ENCODE results near the gene CSNK2A3. TPM values are rescaled to one million over a fixed set of nuclear protein-coding genes. Genes with fewer than 3 reads are reported as not detected.

CSNK2A3 gene
- total RNA-seq, 1 donor from 2014 or later, result 17.4 TPM

- no peak overlapping the region for H3K27ac Mint-ChIP-seq (ENCODE audit: unreplicated experiment)
- no peak for DNase-seq
- no peak overlapping the region for H3K4me3 Mint-ChIP-seq (ENCODE audit: unreplicated experiment)
- H3K27me3 Mint-ChIP-seq (ENCODE audit: unreplicated experiment), result peaks cover 3% of the 10 kb centered on the region
- H3K36me3 Mint-ChIP-seq (ENCODE audit: unreplicated experiment), result peaks cover 14% of the 10 kb centered on the region
- H3K4me1 Mint-ChIP-seq (ENCODE audit: low read depth, unreplicated experiment), result no peaks in the 10 kb centered on the region
- TF ChIP-seq, protein P1, sequence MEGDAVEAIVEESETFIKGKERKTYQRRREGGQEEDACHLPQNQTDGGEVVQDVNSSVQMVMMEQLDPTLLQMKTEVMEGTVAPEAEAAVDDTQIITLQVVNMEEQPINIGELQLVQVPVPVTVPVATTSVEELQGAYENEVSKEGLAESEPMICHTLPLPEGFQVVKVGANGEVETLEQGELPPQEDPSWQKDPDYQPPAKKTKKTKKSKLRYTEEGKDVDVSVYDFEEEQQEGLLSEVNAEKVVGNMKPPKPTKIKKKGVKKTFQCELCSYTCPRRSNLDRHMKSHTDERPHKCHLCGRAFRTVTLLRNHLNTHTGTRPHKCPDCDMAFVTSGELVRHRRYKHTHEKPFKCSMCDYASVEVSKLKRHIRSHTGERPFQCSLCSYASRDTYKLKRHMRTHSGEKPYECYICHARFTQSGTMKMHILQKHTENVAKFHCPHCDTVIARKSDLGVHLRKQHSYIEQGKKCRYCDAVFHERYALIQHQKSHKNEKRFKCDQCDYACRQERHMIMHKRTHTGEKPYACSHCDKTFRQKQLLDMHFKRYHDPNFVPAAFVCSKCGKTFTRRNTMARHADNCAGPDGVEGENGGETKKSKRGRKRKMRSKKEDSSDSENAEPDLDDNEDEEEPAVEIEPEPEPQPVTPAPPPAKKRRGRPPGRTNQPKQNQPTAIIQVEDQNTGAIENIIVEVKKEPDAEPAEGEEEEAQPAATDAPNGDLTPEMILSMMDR (IDR thresholded peaks at IDR 0.05; ENCODE audit: partially characterized antibody, unreplicated experiment), result no peak
- no peaks in the 10 kb centered on the region for H3K9me3 Mint-ChIP-seq (ENCODE audit: unreplicated experiment)
Measured at GRCh38 chr11:11332141-11332710, 20.8 kb downstream of the CSNK2A3 start.

- Mint-ChIP-seq H3K9me3 (ENCODE audit: unreplicated experiment) (no peaks in the 10 kb centered on the region), H3K4me1 (ENCODE audit: low read depth, unreplicated experiment) (no peaks in the 10 kb centered on the region), H3K36me3 (ENCODE audit: unreplicated experiment) (peaks cover 19% of the 10 kb centered on the region), H3K27ac (ENCODE audit: unreplicated experiment) (no peak overlapping the region), H3K4me3 (ENCODE audit: unreplicated experiment) (no peak overlapping the region), H3K27me3 (ENCODE audit: unreplicated experiment) (peaks cover 3% of the 10 kb centered on the region)
- TF ChIP-seq, protein P1 (IDR thresholded peaks at IDR 0.05; ENCODE audit: partially characterized antibody, unreplicated experiment), result no peak
- DNase-seq, result no peak
Measured at GRCh38 chr11:11329062-11329806, 23.8 kb downstream of the CSNK2A3 start.

DNA sequence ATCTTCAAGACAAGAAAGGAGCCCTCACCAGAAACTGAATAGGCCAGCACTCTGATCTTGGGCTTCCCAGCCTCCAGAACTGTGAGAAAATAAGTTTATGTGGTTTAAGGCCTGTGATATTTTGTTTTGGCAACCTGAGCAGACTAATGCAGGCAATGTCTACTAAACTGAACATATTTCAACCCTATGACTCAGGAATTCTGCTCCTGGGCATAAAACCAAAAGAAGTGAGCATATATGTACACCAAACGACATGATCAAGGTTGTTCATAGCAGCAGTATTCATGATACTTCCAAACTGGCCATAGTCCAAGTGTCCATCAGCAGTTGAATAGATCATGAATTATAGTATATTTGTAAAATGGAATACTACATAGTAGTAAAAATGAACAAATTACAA lies 29.0 kb downstream of the CSNK2A3 start:
- Mint-ChIP-seq H3K9me3 (ENCODE audit: unreplicated experiment) (no peaks in the 10 kb centered on the region), H3K36me3 (ENCODE audit: unreplicated experiment) (peaks cover 14% of the 10 kb centered on the region), H3K4me3 (ENCODE audit: unreplicated experiment) (no peak overlapping the region), H3K27ac (ENCODE audit: unreplicated experiment) (no peak overlapping the region), H3K27me3 (ENCODE audit: unreplicated experiment) (peaks cover 2% of the 10 kb centered on the region), H3K4me1 (ENCODE audit: low read depth, unreplicated experiment) (no peaks in the 10 kb centered on the region)
- TF ChIP-seq, protein P1 (IDR thresholded peaks at IDR 0.05; ENCODE audit: partially characterized antibody, unreplicated experiment), result no peak
- DNase-seq, result no peak

- Mint-ChIP-seq H3K4me1 (ENCODE audit: low read depth, unreplicated experiment) (no peaks in the 10 kb centered on the region), H3K9me3 (ENCODE audit: unreplicated experiment) (no peaks in the 10 kb centered on the region), H3K4me3 (ENCODE audit: unreplicated experiment) (no peak overlapping the region), H3K36me3 (ENCODE audit: unreplicated experiment) (peaks cover 14% of the 10 kb centered on the region), H3K27ac (ENCODE audit: unreplicated experiment) (no peak overlapping the region), H3K27me3 (ENCODE audit: unreplicated experiment) (peaks cover 2% of the 10 kb centered on the region)
- TF ChIP-seq, protein P1 (IDR thresholded peaks at IDR 0.05; ENCODE audit: partially characterized antibody, unreplicated experiment), result no peak
- no peak for DNase-seq
Measured at GRCh38 chr11:11322101-11322500, 30.9 kb downstream of the CSNK2A3 start.

GRCh38 chr11:11320825-11321224 lies 32.2 kb downstream of the CSNK2A3 start:
- Mint-ChIP-seq H3K27ac (ENCODE audit: unreplicated experiment) (no peak overlapping the region), H3K4me1 (ENCODE audit: low read depth, unreplicated experiment) (no peaks in the 10 kb centered on the region), H3K9me3 (ENCODE audit: unreplicated experiment) (no peaks in the 10 kb centered on the region), H3K27me3 (ENCODE audit: unreplicated experiment) (peaks cover 2% of the 10 kb centered on the region), H3K36me3 (ENCODE audit: unreplicated experiment) (peaks cover 9% of the 10 kb centered on the region), H3K4me3 (ENCODE audit: unreplicated experiment) (no peak overlapping the region)
- no peak for DNase-seq
- TF ChIP-seq, protein P1 (IDR thresholded peaks at IDR 0.05; ENCODE audit: partially characterized antibody, unreplicated experiment), result no peak

All from glutamatergic neuron (in vitro differentiated cells).